ENCODE results near the gene RO60.

DNA sequence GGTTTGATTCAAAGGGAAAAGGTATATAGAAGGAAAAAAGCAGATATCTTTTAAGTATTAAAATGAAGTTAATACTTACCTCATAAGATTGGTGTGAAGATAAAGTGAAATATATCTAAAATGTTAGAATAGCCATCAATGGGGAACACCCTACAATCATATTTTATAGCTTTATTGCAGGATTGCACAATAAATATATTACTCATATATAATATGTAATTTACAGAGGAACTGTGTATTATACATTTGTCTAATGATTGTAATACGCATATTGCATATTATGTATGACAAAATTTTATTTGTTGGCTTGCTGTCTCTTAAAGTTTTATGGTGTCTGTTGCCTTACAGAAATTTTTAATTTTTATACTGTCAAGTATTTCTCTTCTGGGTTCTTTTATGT, 48.0 kb upstream of the RO60 start:
- TF ChIP-seq, protein P1, sequence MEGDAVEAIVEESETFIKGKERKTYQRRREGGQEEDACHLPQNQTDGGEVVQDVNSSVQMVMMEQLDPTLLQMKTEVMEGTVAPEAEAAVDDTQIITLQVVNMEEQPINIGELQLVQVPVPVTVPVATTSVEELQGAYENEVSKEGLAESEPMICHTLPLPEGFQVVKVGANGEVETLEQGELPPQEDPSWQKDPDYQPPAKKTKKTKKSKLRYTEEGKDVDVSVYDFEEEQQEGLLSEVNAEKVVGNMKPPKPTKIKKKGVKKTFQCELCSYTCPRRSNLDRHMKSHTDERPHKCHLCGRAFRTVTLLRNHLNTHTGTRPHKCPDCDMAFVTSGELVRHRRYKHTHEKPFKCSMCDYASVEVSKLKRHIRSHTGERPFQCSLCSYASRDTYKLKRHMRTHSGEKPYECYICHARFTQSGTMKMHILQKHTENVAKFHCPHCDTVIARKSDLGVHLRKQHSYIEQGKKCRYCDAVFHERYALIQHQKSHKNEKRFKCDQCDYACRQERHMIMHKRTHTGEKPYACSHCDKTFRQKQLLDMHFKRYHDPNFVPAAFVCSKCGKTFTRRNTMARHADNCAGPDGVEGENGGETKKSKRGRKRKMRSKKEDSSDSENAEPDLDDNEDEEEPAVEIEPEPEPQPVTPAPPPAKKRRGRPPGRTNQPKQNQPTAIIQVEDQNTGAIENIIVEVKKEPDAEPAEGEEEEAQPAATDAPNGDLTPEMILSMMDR (IDR thresholded peaks at IDR 0.05): no peak
- no peak for TF ChIP-seq POLR2A (IDR thresholded peaks at IDR 0.05)
